Hepatocyte (in vitro differentiated cells): ENCODE data around the gene NOP14.

Source experiments
- EZH2 ChIP-seq: fragments of 200-600 bp; sonication (generic); IDR thresholded peaks from 2 replicates; pipeline ENCODE4 v1.6.1; 2016; ENCODE audit warnings: antibody characterized with exemption, mild to moderate bottlenecking, borderline replicate concordance
- EZH2phosphoT487 ChIP-seq: fragments of 200-600 bp; sonication (generic); IDR thresholded peaks from one replicate; pipeline ENCODE4 v1.6.1; 2018; ENCODE audit warnings: antibody characterized with exemption, mild to moderate bottlenecking, low read depth, moderate library complexity; ENCODE audit not compliant: unreplicated experiment, severe bottlenecking
- TF ChIP-seq, protein P1 (sequence below): fragments of 200-600 bp; sonication (generic); IDR thresholded peaks from 2 replicates; pipeline ENCODE4 v1.5.1; 2016; ENCODE audit warnings: antibody characterized with exemption, mild to moderate bottlenecking; ENCODE audit not compliant: poor library complexity

DNA sequence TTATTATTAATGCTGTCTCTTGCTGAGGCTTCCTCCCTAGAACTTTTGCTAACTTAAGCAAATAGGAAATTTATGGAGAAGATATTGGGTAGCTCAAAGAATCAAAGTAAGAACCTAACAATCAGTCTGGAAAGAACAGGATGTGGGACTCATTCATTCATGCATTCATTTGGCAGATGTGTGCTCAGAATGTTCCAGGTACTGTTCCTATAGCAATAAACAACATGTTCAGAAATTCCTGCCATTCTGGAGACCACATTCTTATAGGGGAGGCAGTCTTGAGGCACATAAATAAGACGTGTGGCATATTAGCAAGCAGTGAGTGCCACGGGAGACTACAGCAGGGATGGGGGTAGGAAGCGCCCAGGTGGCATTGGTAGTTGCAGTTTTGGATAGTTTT lies 5.2 kb upstream of the NOP14 start:
- TF ChIP-seq, protein P1, sequence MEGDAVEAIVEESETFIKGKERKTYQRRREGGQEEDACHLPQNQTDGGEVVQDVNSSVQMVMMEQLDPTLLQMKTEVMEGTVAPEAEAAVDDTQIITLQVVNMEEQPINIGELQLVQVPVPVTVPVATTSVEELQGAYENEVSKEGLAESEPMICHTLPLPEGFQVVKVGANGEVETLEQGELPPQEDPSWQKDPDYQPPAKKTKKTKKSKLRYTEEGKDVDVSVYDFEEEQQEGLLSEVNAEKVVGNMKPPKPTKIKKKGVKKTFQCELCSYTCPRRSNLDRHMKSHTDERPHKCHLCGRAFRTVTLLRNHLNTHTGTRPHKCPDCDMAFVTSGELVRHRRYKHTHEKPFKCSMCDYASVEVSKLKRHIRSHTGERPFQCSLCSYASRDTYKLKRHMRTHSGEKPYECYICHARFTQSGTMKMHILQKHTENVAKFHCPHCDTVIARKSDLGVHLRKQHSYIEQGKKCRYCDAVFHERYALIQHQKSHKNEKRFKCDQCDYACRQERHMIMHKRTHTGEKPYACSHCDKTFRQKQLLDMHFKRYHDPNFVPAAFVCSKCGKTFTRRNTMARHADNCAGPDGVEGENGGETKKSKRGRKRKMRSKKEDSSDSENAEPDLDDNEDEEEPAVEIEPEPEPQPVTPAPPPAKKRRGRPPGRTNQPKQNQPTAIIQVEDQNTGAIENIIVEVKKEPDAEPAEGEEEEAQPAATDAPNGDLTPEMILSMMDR = no peak
- TF ChIP-seq EZH2 (no peak), EZH2phosphoT487 (no peak)
